HCT116 (cell line): ENCODE data around the gene TRIM67.

Source experiments
- EZH2 ChIP-seq: fragments of 200-600 bp; sonication (generic); IDR thresholded peaks from 2 replicates; pipeline ENCODE4 v1.6.1; 2017; ENCODE audit warnings: antibody characterized with exemption, mixed run types
- EZH2phosphoT487 ChIP-seq: fragments of 200-600 bp; IDR thresholded peaks from 2 replicates; pipeline ENCODE4 v1.6.1; 2018; ENCODE audit warnings: antibody characterized with exemption, borderline replicate concordance

DNA sequence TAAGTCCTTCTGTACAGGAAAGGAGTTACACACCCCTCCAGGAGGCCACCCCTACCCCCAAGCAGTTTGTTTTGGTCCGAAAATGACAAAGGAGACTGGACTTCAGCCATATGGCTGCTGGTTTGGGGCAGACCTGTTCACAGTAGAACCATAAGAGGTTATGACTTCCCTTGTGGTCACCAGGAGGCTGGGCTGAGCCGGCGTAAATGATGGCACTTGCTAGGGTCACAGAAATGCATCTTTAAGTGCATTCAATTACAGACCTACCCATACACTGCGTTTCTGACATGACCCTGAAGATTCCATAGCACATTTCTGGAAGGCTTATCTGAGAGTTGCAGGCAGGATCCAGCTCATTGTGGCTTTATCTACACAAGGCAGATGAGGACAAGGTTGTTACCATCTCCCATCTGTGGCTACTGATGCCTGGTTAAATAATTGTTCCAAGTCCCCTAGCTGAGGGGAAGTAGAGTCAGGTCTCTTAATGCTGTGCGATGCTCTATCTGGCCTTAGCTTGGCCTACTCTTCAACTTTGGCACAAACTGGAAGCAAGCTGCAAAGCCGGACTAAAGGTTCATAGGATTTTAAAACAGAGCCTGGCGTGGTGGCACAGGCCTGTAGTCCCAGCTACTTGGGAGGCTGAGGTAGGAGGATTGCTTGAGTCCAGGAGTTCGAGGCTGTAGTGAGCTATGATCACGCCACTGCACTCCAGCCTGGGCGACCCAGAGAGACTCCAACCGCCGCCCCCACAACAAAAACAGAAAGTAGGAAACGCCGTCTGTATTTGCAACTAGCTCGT lies 1.7 kb upstream of the TRIM67 start:
- TF ChIP-seq EZH2phosphoT487 = no peak
- TF ChIP-seq EZH2 = no peak
